GM19025 (cell line): Measurements from ENCODE around the gene GTF2H4.

Experiments
- ATAC-seq: cut with Tn5 transposase; IDR thresholded peaks from one replicate; pipeline ENCODE4 v1.9.1; 2021; ENCODE audit warnings: mild to moderate bottlenecking, low read depth, moderate library complexity; ENCODE audit not compliant: unreplicated experiment

Gene GTF2H4

DNA sequence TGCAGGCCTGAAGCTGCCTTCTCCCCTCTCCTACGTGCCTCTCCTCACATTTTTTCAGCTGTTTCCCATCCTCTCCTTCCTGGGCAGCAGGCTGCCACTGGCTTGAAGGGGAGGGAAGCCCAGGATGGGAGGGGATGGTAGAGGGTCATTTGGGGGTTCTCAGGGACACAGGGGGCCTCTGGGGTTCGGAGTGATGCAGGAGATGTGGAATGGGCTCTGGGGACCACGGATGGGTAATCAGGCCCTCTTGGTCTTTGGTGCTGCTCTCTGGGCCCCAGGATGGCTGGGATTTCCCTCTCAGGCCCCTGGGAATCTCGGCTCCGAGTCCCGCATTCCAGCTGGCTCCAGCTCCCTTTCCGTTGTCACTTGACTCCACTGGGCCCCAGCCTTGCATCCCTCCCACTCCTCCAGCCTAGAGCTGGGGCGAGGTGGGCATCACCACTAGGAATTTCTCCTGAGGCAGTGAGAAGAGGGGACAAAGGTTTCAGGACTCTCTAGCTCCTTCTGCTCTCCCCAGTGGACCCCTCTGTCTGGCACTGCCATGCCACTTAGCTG lies 25.7 kb upstream of the GTF2H4 start:
- no peak for ATAC-seq

GRCh38 chr6:30882759-30883684 lies 25.0 kb upstream of the GTF2H4 start:
- ATAC-seq: no peak

DNA sequence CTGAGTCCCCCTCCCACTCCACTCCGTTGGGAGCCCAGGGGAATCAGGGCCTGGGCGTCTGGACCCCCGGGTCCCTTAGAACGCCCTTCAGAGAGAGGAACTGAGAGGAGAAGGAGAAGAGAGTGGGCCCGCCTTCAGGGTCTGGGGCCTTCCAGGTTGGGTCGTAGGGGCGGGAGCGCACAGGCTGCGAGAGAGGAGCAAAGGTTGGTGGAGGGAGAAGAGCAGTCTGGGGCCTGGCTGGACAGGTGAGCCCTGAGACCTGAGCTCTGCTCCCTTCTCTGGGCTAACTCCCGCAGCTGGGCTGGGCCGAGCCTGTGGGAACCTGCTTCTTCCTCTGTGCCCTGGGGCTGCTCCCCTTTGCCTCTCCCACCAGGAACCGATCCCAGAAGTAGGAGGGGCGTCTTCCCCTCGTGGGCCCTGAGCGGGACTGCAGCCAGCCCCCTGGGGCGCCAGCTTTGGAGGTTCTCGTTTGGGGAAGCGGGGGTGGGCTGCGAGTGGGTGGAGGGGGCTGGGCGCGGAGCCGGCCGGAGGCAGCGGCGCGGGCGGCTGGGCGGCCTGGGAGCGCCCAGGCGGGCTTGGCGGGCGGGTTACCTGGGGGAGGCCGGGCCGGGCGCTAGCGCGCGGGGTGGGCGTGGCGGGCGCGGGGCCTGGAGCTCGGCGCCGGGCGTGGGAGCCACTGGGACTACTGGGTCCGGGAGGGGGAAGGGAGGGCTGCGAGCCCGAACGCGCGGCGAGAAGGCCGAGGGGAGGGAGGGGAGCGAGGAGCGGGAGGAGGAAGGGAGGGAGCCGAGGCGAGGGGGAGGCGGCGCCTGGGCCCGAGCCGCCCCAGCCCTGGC lies 24.1 kb upstream of the GTF2H4 start, which contains the start of gene DDR1:
TSS of gene DDR1 (plus strand) at position 835 of the 836 bp plus-strand sequence. CDS start 4,211 bp downstream, outside the sequence.
- no peak for ATAC-seq

- no peak for ATAC-seq
Measured at GRCh38 chr6:30884521-30885480, 23.2 kb upstream of the GTF2H4 start.

GRCh38 chr6:30885481-30885998 lies 22.5 kb upstream of the GTF2H4 start:
- ATAC-seq: no peak

GRCh38 chr6:30885999-30886896 lies 21.8 kb upstream of the GTF2H4 start:
- ATAC-seq: no peak

- ATAC-seq: no peak
Measured at GRCh38 chr6:30886897-30887255, 21.1 kb upstream of the GTF2H4 start.

- no peak for ATAC-seq
Measured at GRCh38 chr6:30887901-30888815, 19.8 kb upstream of the GTF2H4 start.

- ATAC-seq: no peak
Measured at GRCh38 chr6:30888816-30889495, 19.1 kb upstream of the GTF2H4 start.

DNA sequence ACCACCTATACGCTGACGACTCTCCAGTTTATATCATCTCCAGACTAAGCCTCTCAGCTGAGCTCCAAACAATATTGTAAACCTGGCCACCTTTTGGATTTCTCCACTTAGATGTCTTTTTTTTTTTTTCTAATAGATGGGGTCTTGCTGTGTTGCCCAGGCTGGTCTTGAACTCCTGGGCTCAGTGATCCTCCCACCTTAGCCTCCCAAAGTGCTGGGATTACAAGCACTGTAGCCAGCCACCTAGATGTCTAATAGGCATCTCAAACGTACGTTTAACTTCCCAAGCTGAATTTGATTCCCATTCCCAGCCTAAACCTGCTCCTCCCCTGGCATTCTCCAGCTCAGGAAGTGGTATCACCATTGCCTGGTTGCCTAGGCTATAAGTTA lies 18.5 kb upstream of the GTF2H4 start:
- no peak for ATAC-seq

DNA sequence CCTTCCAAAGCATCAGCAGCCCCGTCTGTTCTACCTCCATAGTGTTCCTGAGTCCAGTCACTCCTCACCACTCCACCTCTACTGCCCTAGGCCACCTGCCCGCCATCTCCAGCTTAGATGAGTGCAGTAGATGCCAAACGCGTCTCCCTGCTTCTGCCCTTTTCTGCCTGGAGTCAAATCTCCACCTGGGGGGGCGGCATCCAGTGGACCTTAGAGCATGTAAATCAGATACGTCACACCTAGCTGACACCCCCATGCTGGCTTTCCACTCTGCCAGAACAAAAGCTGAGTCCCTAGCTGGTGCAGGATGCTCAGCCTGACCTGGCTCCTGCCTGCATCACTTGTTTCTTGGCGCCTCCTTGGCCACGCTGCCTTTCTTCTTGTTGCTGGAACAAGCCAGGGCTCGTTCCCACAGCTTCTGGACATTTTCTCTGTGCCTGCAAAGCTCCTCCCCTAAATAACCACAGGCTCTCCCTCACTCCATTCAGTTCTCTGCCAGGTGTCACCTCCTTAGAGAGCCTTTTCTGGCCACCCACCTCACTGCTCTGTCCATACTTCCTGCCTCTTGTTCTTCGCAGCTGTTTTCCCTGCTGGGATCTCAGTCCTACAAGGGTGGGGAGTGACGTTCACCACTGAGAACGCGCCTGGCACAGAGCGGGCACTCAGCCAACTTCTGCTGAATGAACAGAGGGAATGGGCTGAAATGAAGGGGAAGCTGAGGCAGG lies 17.9 kb upstream of the GTF2H4 start:
- no peak for ATAC-seq

DNA sequence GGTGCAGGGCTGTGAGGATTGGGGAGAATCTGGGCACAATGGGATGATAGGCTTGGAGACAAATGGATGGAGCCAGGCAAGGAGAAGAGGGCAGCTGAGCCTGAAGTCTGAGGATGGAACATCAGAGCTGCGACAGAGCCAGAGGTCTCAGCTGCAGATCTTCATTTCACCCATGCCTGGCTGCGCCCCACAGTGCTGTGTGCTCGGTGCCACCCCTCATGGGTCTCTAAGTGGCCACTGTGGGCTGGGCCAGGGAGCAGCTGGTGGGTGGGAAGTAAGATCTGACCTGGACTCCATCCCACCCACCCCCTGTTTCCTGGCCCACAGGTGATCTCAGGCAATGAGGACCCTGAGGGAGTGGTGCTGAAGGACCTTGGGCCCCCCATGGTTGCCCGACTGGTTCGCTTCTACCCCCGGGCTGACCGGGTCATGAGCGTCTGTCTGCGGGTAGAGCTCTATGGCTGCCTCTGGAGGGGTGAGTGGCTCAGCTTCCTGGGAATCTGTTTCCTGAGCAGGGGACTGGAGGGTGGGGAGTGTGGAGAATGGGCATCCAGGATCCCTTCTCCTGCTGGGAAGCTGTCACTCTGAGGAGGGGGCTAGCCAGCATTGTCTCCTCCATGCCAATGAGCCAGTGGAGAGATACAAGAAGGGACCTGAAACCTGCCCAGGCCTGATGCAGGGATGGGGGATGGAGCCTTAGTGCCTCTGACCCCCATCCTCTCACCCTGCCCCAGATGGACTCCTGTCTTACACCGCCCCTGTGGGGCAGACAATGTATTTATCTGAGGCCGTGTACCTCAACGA lies 17.2 kb upstream of the GTF2H4 start:
- no peak for ATAC-seq

DNA sequence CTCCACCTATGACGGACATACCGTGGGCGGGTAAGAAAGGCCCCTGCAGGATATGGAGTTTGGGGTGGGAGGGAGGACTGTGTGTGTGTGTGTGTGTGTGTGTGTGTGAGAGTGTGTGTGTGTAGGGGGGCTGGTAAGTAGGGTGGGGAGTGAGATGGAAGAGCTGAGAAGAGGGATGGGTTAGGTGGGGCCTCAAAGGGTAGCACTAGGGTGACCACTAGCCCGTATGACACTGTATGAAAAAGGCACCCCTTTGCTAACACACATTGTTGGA lies 16.6 kb upstream of the GTF2H4 start:
- ATAC-seq: no peak

DNA sequence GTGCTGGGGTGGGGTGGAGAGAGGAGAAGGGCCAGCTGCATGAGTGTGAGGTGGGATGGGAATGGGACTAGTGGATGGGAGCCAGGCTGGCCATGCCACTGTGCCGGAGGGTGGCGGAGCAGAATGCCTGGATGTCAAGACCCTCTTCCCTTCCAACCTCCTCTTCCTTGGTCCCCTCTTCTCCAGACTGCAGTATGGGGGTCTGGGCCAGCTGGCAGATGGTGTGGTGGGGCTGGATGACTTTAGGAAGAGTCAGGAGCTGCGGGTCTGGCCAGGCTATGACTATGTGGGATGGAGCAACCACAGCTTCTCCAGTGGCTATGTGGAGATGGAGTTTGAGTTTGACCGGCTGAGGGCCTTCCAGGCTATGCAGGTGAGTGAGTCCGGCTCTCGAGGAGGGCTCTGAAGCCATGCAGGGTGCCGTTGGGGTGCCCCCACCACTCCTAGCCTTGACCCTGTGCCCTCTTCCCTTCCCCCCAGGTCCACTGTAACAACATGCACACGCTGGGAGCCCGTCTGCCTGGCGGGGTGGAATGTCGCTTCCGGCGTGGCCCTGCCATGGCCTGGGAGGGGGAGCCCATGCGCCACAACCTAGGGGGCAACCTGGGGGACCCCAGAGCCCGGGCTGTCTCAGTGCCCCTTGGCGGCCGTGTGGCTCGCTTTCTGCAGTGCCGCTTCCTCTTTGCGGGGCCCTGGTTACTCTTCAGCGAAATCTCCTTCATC lies 16.0 kb upstream of the GTF2H4 start:
- no peak for ATAC-seq

DNA sequence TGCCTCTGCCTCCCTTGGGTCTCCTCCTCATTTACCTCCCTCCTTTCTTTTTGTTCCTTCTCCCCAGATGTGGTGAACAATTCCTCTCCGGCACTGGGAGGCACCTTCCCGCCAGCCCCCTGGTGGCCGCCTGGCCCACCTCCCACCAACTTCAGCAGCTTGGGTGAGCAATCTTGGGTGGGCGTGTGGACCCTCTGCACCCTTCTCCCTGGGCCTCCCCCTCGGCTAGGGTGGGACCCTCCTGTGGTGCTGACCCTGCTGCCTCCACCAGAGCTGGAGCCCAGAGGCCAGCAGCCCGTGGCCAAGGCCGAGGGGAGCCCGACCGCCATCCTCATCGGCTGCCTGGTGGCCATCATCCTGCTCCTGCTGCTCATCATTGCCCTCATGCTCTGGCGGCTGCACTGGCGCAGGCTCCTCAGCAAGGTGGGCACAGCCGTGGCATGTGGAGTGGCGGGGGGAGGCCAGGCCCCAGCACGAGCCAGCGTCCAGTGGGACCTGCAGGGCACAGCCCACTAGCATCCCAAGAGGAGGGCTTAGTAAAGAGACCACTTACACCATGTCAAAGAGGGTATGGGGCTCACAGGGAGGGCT lies 14.9 kb upstream of the GTF2H4 start:
- ATAC-seq: no peak
